ENCODE results near the gene RERE. TPM values are rescaled to one million over a fixed set of nuclear protein-coding genes. Genes with fewer than 3 reads are reported as not detected.
A peak's percentile ranks its signal among the peaks of the same experiment; 100 is the strongest.

Gene RERE
- total RNA-seq, 1 donor from 2014 or later = 88.5 TPM

DNA sequence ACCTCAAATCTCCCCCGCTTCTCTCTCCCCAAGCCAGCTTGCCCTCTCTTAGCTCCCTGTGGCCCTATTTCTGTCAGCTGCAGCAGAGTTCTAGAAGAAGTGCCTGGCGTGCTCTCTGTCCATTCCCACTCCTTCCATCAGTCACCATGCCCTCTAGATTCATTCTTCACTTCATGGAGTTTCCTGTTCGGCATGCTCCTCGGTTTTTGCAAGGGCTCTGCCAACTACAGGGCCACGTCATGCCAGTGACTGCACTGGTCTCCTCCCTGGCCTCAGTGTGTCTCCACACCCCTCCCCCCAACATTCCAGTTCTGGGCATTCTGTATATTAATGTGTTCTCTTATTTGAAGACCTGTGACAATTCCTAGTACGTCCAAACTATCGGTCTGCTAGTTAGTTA is 385.7 kb downstream of the RERE start:
- TF ChIP-seq, protein P1, sequence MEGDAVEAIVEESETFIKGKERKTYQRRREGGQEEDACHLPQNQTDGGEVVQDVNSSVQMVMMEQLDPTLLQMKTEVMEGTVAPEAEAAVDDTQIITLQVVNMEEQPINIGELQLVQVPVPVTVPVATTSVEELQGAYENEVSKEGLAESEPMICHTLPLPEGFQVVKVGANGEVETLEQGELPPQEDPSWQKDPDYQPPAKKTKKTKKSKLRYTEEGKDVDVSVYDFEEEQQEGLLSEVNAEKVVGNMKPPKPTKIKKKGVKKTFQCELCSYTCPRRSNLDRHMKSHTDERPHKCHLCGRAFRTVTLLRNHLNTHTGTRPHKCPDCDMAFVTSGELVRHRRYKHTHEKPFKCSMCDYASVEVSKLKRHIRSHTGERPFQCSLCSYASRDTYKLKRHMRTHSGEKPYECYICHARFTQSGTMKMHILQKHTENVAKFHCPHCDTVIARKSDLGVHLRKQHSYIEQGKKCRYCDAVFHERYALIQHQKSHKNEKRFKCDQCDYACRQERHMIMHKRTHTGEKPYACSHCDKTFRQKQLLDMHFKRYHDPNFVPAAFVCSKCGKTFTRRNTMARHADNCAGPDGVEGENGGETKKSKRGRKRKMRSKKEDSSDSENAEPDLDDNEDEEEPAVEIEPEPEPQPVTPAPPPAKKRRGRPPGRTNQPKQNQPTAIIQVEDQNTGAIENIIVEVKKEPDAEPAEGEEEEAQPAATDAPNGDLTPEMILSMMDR (IDR thresholded peaks at IDR 0.05) = no peak
- no peak for ATAC-seq
- Histone ChIP-seq H3K27me3 (ENCODE audit: low read depth) (no peaks in the 10 kb centered on the region), H3K36me3 (no peaks in the 10 kb centered on the region), H3K9me3 (no peaks in the 10 kb centered on the region), H3K27ac (no peak overlapping the region), H3K4me3 (no peak overlapping the region), H3K4me1 (peaks cover 26% of the 10 kb centered on the region)
- DNase-seq = no peak
- intact Hi-C loops (cut with DNase I) = no loop called here

DNA sequence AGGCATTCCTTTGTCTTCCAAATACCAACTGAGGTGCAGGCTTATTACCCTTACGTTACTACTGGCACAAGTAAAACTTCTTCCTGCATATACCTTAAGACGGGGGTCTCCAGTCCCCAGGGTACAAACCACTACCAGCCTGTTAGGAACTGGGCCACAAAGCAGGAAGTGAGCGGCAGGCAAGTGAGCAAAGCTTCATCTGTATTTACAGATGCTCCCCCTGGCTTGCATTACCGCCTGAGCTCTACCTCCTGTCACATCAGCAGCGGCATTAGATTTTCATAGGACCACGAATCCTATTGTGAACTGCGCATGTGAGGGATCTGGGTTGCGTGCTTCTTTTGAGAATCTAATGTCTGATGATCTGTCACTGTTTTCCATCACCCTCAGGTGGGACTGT is 386.4 kb downstream of the RERE start:
- ATAC-seq (no peak), DNase-seq (no peak)
- H3K4me1 ChIP-seq = peaks cover 30% of the 10 kb centered on the region
- no peaks in the 10 kb centered on the region for H3K27me3 ChIP-seq (ENCODE audit: low read depth)
- no peaks in the 10 kb centered on the region for H3K36me3 ChIP-seq
- intact Hi-C loops (cut with DNase I) = no loop called here
- TF ChIP-seq, protein P1 (IDR thresholded peaks at IDR 0.05) = no peak
- no peaks in the 10 kb centered on the region for H3K9me3 ChIP-seq
- no peak overlapping the region for H3K4me3 ChIP-seq
- peak overlapping the region; percentile 16 for H3K27ac ChIP-seq

DNA sequence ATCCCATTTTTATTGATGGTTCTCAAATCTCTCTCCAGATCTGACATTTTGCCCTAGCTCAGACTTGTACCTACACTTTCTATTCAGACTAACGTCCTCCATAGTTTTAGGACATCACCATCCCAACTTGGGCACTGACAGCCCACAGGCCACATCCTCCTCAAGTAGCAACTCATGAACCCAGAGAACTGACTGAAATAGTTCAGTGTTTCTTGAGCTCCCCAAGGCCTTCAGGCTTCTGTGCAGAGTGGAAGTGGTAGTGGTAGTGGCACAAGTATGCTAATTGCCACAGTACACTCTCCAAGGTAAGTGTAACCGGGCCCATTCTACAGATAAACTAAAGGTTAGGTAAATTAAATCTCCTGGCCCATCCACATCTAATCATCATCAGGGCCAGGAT is 387.0 kb downstream of the RERE start:
- Histone ChIP-seq H3K4me3 (no peak overlapping the region), H3K4me1 (peaks cover 30% of the 10 kb centered on the region), H3K9me3 (no peaks in the 10 kb centered on the region), H3K27ac (peak overlapping the region; percentile 16), H3K36me3 (no peaks in the 10 kb centered on the region), H3K27me3 (ENCODE audit: low read depth) (no peaks in the 10 kb centered on the region)
- intact Hi-C loops (cut with DNase I) = no loop called here
- TF ChIP-seq, protein P1 (IDR thresholded peaks at IDR 0.05) = no peak
- no peak for DNase-seq
- no peak for ATAC-seq

DNA sequence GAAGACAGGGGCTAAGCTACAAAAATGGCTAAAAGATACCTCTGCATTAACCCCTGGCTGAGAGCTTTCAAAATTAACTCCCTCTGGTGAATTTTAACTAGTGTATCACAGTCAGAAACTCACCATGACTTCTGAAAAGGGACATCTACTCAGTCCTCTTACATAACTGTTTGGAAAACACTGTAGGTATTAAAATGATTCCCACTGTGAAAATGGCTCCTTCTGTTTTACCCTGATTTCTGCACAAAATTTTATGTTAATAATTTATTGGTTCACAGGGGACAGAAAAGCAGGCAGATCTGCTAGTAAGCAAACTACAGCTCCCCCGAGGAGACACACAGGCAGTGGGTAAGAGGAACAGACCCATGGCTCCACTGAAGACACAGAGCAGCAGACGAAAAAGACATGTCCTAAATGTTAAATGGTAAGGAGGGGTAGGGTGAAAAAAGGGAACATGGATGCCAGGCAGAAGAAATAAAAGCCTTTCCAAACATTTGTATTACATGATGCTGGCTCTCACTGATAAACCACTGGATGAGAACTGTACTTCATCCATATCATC is 387.8 kb downstream of the RERE start:
- H3K9me3 ChIP-seq = no peaks in the 10 kb centered on the region
- peaks cover 36% of the 10 kb centered on the region for H3K4me1 ChIP-seq
- H3K27me3 ChIP-seq (ENCODE audit: low read depth) = no peaks in the 10 kb centered on the region
- ATAC-seq = no peak
- H3K27ac ChIP-seq = no peak overlapping the region
- no peak for DNase-seq
- TF ChIP-seq, protein P1 (IDR thresholded peaks at IDR 0.05) = no peak
- intact Hi-C loops (cut with DNase I) = no loop called here
- no peak overlapping the region for H3K4me3 ChIP-seq
- H3K36me3 ChIP-seq = no peaks in the 10 kb centered on the region

DNA sequence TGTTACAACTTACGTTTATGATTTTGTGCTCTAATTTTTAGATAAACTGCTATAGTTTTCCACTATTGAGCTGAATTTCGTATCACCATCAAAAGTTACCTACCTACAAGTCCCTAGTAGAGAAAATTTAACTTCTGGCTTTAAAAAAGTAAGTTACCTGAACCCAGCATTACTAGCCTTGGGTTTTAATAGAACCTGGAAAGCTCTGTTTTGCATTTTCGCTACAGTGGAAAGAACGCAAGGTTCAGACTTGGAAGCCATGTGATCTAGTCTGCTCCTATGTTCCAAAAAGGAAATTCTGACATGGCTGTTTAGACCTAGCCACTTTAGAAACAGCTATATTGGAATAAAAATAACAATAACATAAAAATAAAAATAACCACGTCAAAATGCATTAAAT is 389.0 kb downstream of the RERE start:
- Histone ChIP-seq H3K27me3 (ENCODE audit: low read depth) (no peaks in the 10 kb centered on the region), H3K9me3 (no peaks in the 10 kb centered on the region), H3K36me3 (no peaks in the 10 kb centered on the region), H3K27ac (peak overlapping the region; percentile 31), H3K4me1 (peaks cover 41% of the 10 kb centered on the region), H3K4me3 (no peak overlapping the region)
- TF ChIP-seq, protein P1 (IDR thresholded peaks at IDR 0.05) = no peak
- no peak for DNase-seq
- intact Hi-C loops (cut with DNase I) = no loop called here
- no peak for ATAC-seq

All from lower lobe of right lung (tissue), 2 donors.